Gastrocnemius medialis (tissue), 4 donors: ENCODE results near the gene MPC1.

Source experiments
- POLR2A ChIP-seq, 2 donors: fragments of 450-650 bp; IDR thresholded peaks; one replicate each; pipeline ENCODE4 v1.6.1; 2017; ENCODE audit warnings: antibody characterized with exemption in 2 of 2, mild to moderate bottlenecking in 2 of 2, moderate library complexity in 2 of 2
- TF ChIP-seq, protein P1 (sequence below), 5 experiments: fragments of 450-650 bp in 3 of 5; fragments of 200-600 bp in 2 of 5; sonication (generic) in 2 of 5; IDR thresholded peaks in 4 of 5; conservative IDR thresholded peaks in 1 of 5; 1 replicate in 4 of 5; 2 replicates in 1 of 5; pipeline ENCODE4 v1.5.1; 2016 to 2019; ENCODE audit warnings: antibody characterized with exemption in 5 of 5, mild to moderate bottlenecking in 3 of 5, moderate library complexity in 3 of 5

DNA sequence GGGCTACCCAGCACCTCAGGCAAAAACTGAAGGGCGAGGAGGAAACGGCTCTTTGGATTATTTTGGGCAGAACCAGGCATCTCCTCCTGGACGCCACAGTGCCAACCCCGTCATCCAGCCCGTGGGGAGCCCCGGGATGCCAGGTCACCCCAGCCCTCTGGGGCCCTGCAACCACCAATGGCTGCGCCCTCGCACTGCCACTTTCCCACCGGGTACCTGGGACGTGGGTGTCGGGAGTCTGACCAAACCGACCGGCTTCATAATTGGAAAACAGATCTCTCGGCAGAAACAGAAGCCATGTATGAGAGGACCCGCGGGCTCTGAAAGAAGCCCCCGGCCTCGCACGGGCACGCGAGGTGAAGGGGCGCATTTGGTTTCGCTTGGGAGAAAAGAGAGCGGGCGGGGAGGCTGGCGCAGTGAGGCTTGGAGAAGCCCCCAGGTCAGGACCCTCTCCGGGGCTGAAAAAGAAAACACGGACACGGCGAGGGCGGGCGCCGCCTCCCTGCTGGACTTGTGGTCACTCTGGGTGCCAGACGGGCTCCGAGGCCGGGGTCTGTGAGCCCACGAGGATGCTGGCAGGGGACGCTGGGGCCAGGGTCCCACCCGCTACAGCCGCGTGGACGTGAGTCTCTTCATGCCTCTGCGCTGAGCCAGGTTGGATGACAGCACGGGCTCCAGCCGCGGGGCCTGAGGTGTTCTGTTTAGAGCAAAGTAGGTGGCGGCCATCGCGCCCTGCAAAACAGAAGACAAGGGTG, 29.6 kb upstream of the MPC1 start:
- TF ChIP-seq, protein P1, sequence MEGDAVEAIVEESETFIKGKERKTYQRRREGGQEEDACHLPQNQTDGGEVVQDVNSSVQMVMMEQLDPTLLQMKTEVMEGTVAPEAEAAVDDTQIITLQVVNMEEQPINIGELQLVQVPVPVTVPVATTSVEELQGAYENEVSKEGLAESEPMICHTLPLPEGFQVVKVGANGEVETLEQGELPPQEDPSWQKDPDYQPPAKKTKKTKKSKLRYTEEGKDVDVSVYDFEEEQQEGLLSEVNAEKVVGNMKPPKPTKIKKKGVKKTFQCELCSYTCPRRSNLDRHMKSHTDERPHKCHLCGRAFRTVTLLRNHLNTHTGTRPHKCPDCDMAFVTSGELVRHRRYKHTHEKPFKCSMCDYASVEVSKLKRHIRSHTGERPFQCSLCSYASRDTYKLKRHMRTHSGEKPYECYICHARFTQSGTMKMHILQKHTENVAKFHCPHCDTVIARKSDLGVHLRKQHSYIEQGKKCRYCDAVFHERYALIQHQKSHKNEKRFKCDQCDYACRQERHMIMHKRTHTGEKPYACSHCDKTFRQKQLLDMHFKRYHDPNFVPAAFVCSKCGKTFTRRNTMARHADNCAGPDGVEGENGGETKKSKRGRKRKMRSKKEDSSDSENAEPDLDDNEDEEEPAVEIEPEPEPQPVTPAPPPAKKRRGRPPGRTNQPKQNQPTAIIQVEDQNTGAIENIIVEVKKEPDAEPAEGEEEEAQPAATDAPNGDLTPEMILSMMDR (IDR thresholded peaks at IDR 0.05 in 4 of 5, conservative IDR thresholded peaks at IDR 0.05 in 1 of 5) = no peak
- no peak for TF ChIP-seq POLR2A (IDR thresholded peaks at IDR 0.05)
